Left renal cortex interstitium (tissue), 4 donors: ENCODE measurements around the gene WRNIP1. TPM values are rescaled to one million over a fixed set of nuclear protein-coding genes. Genes with fewer than 3 reads are reported as not detected.

Experiments used
- DNase-seq, 4 donors: peaks; one replicate each; pipeline ENCODE4 v3.0.0-alpha.2; 2013; ENCODE audit warnings: low read depth in 4 of 4, low spot score in 2 of 4, missing footprints in 1 of 4
- polyA plus RNA-seq, 4 donors: library from polyadenylated mRNA; unstranded; fragments of 120-200 nt; gene quantifications; one replicate each; pipeline ENCODE4 v1.2.1, GENCODE V29; 2013; ENCODE audit not compliant: insufficient read length in 4 of 4

Gene WRNIP1
- polyA plus RNA-seq, 4 donors = 52.3 to 59.5 (median 58.7) TPM

DNA sequence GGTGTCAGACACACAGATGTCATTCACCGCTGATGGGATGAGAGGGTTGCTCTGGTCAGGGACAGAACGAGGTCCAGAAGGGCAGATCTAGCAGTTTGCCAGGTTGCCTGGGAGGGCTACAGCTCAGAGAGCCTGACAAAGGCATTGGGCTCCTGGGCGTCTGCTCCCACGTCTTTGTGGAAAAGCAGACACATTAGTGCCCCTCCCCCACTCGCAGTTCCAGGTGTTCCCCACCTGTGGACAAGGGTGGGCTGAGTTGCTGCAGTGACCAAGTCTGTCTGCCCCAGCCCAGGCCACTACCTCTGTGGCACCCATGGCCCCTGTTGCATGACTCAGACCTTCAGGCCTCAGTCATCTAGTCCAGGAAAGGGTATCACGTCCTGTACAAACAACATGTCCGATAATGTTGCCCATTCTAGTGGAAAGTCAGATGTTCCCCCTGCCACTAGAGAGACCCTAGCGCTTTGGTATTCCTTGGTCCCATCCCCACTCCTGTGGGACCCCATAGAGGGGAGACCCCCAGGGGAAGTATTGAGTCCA is 37.4 kb downstream of the WRNIP1 start:
- DNase-seq = no peak

DNA sequence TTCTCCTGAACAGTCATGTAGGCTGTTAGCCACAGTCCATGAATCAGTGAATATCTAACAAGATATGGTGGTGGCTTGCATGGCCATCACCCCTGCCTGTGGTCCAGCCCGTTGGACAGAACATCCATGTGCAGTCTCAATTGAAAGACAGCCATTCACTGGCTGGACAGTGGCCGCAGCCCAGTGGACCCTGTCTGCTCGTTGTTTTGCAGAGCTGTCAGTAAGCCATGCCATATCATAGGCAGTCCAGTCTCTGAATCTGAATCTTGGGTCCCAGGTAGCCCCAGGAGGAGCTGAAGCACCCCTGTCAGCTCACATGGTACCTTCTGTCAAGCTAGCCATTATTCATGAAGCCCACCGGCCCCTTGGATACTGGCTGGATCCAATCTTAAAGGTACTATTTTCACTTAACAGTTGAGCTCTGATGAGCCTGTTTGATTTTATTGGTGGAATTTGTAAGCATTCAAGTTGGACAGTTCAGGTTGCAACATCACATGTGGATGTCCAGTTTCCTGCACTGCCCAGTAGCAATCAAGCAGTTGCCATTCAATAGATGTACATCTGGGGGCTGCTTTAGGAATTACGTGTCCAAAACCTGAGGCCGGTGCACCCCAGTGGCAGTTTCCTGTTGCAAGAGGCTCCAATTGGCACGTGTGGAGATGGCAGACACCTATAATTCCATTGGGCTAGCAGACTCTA is 38.7 kb downstream of the WRNIP1 start:
- no peak for DNase-seq

GRCh38 chr6:2804516-2804915 is 39.3 kb downstream of the WRNIP1 start:
- DNase-seq = no peak

DNA sequence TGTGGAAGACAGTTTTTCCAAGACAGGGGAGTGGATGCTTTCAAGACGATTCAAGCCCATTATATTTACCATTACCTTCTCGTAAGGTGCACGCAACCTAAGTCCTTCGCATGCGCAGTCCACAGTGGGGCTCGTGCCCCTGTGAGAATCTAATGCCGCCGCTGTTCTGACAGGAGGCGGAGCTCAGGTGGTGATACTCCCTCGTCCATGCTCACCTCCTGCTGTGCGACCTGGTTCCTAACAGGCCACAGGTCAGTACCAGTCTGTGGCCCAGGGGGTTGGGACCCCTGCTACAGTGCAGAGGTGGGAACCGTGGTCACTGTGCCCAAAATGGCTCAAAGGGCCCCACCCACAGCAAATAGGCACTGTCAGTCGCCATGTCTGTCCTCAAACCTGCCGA is 39.8 kb downstream of the WRNIP1 start:
- no peak for DNase-seq

- no peak for DNase-seq
Observed at GRCh38 chr6:2806644-2807043, 41.5 kb downstream of the WRNIP1 start.

- no peak for DNase-seq
Observed at GRCh38 chr6:2807342-2808090, 42.3 kb downstream of the WRNIP1 start.

DNA sequence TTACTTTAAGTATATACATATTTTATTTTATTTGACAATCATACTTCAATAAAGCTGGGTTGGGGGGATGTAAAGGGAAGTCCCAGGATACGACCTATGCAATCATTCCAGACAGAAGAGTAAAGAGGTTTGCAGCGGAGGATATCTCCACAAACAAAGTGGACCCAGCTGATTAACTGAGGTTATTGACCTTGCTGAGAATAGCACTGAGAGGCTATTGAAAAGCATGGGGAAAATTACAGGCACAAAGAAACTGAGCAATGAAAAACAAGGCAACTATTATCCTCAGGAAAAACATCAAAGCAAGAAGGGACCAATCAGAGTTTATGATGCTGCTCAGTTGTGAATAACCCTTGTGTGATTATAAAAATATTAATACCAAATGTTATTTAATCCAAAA is 43.8 kb downstream of the WRNIP1 start:
- DNase-seq = no peak

DNA sequence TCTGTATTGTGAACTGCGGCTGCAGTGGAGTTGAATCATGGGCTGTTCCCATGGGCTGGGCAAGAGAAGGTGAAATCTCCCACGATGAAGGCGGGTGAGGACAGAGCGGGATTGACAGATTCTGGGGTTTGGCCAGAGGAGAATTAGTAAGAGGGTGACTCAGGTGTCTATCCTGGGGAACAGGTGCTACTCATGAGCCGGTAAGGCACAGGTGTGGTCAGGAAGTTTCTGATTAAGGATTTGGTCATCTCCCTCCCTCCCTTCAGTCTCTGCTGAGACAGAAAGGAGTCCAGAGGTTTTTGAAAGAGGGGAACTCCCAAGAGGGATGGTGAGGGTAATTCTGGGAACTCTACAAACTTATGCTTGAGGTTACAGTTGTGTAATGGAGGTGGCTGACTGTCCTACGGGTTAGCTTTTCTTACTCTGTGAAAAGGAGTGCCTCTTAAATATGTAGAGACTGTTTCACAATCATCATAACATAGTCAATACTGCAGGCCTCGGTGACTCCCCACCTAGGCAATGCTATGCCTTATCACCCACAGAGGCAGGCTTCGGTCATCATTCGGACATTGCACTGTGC is 45.0 kb downstream of the WRNIP1 start:
- DNase-seq = no peak

- DNase-seq = no peak
Observed at GRCh38 chr6:2812695-2813094, 47.5 kb downstream of the WRNIP1 start.

DNA sequence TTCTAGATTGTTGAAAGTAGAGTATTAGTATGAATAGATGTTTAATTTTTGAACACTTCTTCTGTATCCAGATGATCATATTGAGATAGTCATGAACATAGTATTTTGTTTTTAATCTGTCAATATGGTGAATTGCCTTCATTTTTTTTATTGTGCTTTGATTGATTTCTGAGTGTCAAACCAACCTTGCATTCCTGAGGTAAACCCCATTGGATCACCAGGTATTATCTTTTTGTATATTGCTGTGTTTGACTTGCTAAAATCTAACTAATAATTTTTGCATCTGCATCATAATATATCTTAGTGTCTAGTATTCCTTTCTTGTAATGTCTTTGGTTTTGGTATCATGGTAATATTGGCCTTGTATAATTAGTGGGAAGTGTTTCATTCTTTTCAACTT is 51.0 kb downstream of the WRNIP1 start:
- DNase-seq = no peak

DNA sequence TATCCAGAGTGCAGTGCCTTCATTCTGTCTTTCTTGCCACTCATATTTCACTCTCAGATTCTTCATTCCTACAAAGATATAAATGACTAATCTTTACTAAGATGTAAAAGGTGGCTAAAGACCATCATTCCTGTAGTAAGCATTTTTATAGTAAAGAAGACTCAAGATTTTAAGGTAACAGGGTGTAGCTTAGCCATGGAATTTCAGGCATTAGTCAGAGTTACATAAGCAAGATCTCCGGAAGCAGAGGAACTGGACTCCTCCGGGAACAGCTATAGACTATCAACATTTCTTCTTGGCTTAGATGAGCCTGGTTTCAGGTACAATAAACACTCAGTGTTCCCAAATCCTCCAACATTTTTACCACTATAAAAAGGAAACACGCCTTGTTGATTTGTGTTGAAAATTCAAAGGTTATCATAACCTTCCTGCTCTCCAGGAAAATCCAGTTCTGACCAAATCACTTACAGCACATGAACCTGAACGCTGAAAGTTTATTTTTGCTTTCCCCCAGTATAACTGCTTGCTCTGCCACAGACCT is 52.8 kb downstream of the WRNIP1 start:
- DNase-seq = no peak

DNA sequence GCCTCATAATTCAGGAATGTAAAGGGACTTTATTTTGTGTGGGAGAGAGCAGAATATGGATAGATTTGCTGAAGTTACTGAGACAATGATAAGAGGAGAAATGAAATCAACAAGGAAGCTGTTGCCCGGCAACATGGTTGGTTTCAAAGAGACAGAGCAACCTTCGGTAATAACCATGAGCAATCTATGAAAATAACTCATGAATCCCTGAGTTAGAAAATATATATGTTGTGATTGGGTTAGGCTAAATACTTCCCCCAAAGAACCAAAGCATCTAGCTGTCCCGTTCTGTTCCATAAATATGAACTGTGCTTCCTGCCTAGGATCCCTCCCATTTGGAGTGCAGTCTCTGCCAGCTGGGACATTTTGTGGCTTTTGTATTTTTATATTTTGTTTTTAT is 53.4 kb downstream of the WRNIP1 start:
- DNase-seq = no peak

- no peak for DNase-seq
Observed at GRCh38 chr6:2819115-2819514, 53.9 kb downstream of the WRNIP1 start.

DNA sequence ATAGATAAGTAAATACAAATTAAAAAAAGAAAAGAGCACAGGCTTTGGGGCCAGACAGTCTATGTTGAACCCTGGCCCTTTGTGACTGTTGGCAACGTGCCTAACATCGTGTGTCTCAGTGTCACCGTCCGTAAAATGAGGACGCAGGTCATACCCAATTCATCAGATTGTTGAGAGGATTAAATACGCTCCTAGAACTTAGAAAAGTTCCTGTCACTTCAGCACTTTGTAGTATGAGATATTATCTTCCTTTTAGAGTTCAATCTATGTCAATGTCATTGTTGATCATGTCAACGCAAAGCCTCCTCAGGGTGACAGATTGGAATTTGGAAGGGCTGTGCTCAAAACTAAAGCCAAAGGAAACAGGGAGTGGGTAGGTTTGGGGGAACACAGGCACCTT is 54.8 kb downstream of the WRNIP1 start:
- DNase-seq = no peak

GRCh38 chr6:2820415-2820814 is 55.2 kb downstream of the WRNIP1 start:
- no peak for DNase-seq

- no peak for DNase-seq
Observed at GRCh38 chr6:2821554-2821953, 56.4 kb downstream of the WRNIP1 start.

GRCh38 chr6:2823104-2823850 is 58.1 kb downstream of the WRNIP1 start:
- DNase-seq = peak in 1 of 4 donors; percentile 49

GRCh38 chr6:2826131-2826530 is 60.9 kb downstream of the WRNIP1 start:
- DNase-seq = no peak

DNA sequence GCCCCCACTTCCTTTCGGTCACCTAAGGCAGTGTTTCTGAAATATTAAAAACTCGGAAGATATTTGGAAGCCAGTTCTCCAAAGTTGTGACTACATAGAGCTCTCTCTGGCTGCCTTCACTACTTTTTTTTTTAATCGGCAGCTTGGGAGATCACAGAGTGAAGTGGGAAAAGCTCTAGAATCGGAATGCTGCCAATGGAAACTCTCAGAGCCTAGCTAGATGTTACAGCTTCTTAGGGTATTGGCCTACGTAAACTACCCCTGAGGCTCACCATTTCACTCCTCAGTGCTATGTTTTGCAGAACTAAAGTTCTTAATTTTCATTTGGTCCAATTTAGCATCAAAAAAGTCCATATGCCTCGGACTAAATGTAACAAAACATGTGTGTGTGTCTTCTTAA is 61.9 kb downstream of the WRNIP1 start:
- DNase-seq = no peak

GRCh38 chr6:2828629-2829028 is 63.4 kb downstream of the WRNIP1 start:
- DNase-seq = no peak

DNA sequence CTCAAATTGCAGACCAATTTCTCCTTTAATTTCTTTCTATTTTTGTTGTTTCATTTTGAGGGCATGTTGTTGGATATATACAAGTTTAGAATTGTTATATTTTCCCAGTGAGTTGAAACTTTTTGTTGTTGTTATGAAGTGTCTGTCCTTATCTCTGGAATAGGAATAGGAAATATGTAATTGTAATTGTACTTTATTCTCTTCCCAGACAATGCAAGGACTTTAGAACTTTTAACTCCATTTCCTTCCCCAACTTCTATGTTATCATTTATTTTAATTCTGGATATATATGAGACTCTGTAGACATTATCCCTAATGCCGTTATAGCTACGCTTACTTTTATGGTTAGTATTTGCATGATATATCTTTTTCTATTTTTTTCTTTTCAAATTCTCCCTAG is 64.1 kb downstream of the WRNIP1 start:
- DNase-seq = no peak
